ENCODE results near the gene REN. TPM values are rescaled to one million over a fixed set of nuclear protein-coding genes. Genes with fewer than 3 reads are reported as not detected.

Gene REN
- total RNA-seq, 2 donors from 2014 or later, result not detected

DNA sequence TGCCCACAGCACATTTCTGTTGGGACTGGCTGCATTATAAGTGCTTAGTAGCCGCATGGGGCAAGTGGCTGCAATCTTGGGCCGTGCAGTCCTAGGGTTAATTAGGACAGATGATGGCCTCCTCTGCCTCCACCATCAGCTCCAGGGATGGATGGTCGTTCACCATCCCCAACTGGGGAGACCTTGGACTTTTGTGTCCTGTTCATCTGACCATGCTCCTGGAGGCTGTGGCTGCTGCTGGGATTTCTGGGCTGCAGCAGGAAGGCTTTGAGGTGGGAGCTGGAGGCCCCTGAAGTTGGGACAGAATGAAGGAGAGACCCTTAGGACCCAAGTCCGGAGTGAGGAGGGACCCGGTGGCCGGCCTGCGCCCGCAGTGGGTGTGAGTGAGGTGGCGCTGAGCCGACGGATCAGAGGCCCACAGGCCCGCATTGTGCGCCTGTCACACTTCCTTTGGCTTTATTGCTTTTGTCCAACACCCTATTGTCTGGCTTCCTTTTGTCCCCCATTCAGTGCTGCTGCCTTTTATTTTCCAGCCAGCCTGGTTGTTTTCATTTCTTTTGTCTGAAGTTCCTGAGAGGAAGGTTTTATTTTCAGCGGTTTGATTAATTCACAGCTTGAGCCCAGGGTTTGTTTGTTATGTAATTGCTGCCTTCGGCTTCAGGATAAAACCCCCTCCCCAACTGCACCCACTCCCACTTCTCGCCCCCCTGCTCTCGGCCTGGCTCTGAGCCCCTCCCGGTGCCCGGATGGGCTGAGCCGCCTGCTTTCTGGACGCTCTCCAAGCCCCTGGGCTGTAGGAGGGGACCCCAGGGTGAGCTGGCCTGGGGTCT, 57.6 kb downstream of the REN start:
- Histone ChIP-seq H3K4me1 (ENCODE audit: control insufficient read depth in 1 of 2, low read depth in 2 of 2) (peaks cover 9 to 28% of the 10 kb centered on the region in 2 donors), H3K4me3 (no peak overlapping the region), H3K27me3 (replicated peaks; ENCODE audit: insufficient read depth) (no peaks in the 10 kb centered on the region), H3K27ac (no peak overlapping the region), H3K9me3 (no peaks in the 10 kb centered on the region), H3K36me3 (no peaks in the 10 kb centered on the region)
- DNase-seq (ENCODE audit: low spot score) (no peak), ATAC-seq (ENCODE audit: insufficient number of reproducible peaks, low FRiP score, low read depth) (no peak)
- TF ChIP-seq, protein P1, sequence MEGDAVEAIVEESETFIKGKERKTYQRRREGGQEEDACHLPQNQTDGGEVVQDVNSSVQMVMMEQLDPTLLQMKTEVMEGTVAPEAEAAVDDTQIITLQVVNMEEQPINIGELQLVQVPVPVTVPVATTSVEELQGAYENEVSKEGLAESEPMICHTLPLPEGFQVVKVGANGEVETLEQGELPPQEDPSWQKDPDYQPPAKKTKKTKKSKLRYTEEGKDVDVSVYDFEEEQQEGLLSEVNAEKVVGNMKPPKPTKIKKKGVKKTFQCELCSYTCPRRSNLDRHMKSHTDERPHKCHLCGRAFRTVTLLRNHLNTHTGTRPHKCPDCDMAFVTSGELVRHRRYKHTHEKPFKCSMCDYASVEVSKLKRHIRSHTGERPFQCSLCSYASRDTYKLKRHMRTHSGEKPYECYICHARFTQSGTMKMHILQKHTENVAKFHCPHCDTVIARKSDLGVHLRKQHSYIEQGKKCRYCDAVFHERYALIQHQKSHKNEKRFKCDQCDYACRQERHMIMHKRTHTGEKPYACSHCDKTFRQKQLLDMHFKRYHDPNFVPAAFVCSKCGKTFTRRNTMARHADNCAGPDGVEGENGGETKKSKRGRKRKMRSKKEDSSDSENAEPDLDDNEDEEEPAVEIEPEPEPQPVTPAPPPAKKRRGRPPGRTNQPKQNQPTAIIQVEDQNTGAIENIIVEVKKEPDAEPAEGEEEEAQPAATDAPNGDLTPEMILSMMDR (IDR thresholded peaks at IDR 0.05), result no peak

DNA sequence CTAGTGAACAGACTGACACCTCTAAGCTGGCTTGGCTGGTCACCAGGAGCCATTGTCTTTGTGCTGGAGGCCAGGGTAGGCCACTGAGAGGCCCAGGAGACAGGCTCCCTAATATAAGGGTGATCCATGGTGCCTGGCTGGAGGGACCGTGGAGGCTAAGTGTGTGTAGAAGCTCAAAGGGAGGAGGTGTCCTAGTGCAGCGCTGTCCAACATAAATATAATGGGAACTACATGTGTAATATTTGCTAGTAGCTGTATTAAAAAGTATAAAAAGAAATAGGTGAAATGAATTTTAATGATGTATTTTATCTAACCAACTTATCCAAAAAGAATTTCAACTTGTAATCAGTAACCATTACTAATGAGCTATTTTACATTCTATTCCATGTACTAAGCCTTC, 58.2 kb downstream of the REN start:
- TF ChIP-seq, protein P1 (IDR thresholded peaks at IDR 0.05), result no peak
- no peaks in the 10 kb centered on the region for H3K36me3 ChIP-seq
- no peak for ATAC-seq (ENCODE audit: insufficient number of reproducible peaks, low FRiP score, low read depth)
- H3K4me1 ChIP-seq (ENCODE audit: control insufficient read depth in 1 of 2, low read depth in 2 of 2), result peaks cover 10 to 35% of the 10 kb centered on the region in 2 donors
- no peak overlapping the region for H3K27ac ChIP-seq
- H3K4me3 ChIP-seq, result no peak overlapping the region
- no peaks in the 10 kb centered on the region for H3K9me3 ChIP-seq
- no peaks in the 10 kb centered on the region for H3K27me3 ChIP-seq (replicated peaks; ENCODE audit: insufficient read depth)
- no peak for DNase-seq (ENCODE audit: low spot score)

DNA sequence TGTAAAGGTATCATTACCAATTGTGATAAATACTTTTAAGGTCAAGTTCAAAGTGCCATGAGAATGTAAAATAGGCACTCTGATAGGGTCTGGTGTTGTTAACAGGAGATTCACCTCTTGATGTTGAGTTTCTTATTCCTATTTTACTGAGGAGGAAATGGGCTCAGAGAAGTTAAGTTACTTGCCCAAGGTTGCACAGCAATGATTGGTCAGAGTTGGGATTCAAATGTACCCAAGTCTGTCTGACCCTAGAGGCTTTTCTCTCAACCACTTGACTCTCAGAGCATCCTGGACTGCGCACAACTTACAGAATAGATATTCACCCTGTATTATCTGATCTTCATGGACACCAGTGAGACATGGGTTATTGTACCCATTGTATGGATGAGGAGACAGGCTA, 59.3 kb downstream of the REN start:
- TF ChIP-seq, protein P1 (IDR thresholded peaks at IDR 0.05), result no peak
- H3K4me3 ChIP-seq, result no peak overlapping the region
- ATAC-seq (ENCODE audit: insufficient number of reproducible peaks, low FRiP score, low read depth), result no peak
- DNase-seq (ENCODE audit: low spot score), result no peak
- no peaks in the 10 kb centered on the region for H3K9me3 ChIP-seq
- H3K27ac ChIP-seq, result no peak overlapping the region
- peaks cover 10 to 44% of the 10 kb centered on the region in 2 donors for H3K4me1 ChIP-seq (ENCODE audit: control insufficient read depth in 1 of 2, low read depth in 2 of 2)
- no peaks in the 10 kb centered on the region for H3K27me3 ChIP-seq (replicated peaks; ENCODE audit: insufficient read depth)
- no peaks in the 10 kb centered on the region for H3K36me3 ChIP-seq

DNA sequence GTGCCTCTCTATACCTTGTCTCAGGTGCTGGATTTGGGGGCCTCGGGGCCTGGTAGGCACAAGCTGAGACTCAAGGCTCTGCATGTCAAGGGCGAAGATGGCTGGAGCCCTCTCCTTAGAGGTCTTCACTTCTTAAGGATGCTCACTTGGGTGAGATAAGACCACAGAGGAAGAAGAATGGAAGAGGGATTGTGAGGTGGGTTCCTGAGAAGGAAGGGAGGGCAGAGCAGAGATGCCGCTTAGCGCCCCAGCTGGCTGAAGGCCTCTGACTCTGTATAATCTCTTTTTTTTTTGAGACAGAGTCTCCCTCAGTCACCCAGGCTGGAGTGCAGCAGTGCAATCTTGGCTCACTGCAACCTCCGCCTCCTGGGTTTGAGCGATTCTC, 61.0 kb downstream of the REN start:
- DNase-seq (ENCODE audit: low spot score) (no peak), ATAC-seq (ENCODE audit: insufficient number of reproducible peaks, low FRiP score, low read depth) (no peak)
- no peak overlapping the region for H3K4me3 ChIP-seq
- no peaks in the 10 kb centered on the region for H3K27me3 ChIP-seq (replicated peaks; ENCODE audit: insufficient read depth)
- H3K27ac ChIP-seq, result no peak overlapping the region
- peaks cover 10 to 44% of the 10 kb centered on the region in 2 donors for H3K4me1 ChIP-seq (ENCODE audit: control insufficient read depth in 1 of 2, low read depth in 2 of 2)
- H3K9me3 ChIP-seq, result no peaks in the 10 kb centered on the region
- H3K36me3 ChIP-seq, result no peaks in the 10 kb centered on the region
- TF ChIP-seq, protein P1 (IDR thresholded peaks at IDR 0.05), result no peak

Other genes with a start within 250 kb of the REN start
- gene SOX13, start 93.2 kb downstream of the REN start, total RNA-seq, result 10 to 100 TPM; 27.2 to 33.2 TPM
- 10 to 100 TPM; 18.0 to 24.5 TPM for gene ETNK2, start 14.3 kb downstream of the REN start, total RNA-seq
- gene KISS1, start 30.2 kb upstream of the REN start, total RNA-seq, result not detected
- gene GOLT1A, start 47.7 kb upstream of the REN start, total RNA-seq, result not detected
- 1 to 10 TPM; 5.1 to 6.9 TPM for gene PLEKHA6, start 193.6 kb upstream of the REN start, total RNA-seq
- gene PPP1R15B, start 245.5 kb upstream of the REN start, total RNA-seq, result 10 to 100 TPM; 40.1 to 64.5 TPM